ENCODE data around the gene PRPH.
A peak's percentile ranks its signal among the peaks of the same experiment; 100 is the strongest.
"Not testable (repeated sequence)": the region's sequence is repeated elsewhere in the genome, so short reads cannot be mapped to it uniquely, and the experiment has no call there.

PRPH gene

DNA sequence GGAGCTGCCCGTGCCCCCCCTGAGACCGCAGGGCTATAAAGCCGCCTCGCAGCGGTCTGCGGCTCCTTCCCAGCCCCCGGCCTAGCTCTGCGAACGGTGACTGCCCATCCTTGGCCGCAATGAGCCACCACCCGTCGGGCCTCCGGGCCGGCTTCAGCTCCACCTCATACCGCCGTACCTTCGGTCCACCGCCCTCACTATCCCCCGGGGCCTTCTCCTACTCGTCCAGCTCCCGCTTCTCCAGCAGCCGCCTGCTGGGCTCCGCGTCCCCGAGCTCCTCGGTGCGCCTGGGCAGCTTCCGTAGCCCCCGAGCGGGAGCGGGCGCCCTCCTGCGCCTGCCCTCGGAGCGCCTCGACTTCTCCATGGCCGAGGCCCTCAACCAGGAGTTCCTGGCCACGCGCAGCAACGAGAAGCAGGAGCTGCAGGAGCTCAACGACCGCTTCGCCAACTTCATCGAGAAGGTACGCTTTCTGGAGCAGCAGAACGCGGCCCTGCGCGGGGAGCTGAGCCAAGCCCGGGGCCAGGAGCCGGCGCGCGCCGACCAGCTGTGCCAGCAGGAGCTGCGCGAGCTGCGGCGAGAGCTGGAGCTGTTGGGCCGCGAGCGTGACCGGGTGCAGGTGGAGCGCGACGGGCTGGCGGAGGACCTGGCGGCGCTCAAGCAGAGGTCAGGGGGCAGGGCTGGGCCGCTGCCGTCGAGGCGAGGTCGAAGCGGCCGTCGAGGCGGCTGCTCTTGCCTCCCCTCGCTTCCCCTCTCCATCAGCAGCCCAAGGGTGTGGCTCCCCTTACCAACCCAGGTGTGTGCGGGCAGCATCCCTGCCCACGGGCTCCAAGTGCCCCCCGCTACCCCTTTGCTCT is at the start of gene PRPH:
Gene PRPH (plus strand): TSS at position 66 of the 855 bp plus-strand sequence. CDS start 54 bp downstream, at position 120.
- DNase-seq = peak in 3 of 10 donors; percentile 67 to 82 (median 78)

DNA sequence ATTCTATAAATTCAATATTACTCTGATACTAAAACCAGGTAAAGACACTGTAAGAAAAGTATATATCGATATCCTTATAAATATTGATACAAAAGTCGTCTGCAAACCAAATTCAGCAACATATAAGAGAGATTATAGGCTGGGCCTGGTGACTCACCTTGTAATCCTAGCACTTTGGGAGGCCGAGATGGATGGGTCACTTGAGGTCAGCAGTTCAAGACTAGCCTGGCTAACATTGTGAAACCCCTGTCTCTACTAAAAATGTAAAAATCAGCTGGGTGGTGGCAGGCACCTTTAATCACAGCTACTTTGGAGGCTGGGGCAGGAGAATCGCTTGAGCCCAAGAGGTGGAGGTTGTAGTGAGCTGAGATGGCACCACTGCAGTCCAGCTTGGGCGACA is 43.6 kb upstream of the PRPH start:
- intact Hi-C loops (cut with DNase I) = no loop called here
- no peak for DNase-seq

More for the DNA sequence above, at the start of gene PRPH:
- intact Hi-C loops (cut with DNase I) = no loop called here

DNA sequence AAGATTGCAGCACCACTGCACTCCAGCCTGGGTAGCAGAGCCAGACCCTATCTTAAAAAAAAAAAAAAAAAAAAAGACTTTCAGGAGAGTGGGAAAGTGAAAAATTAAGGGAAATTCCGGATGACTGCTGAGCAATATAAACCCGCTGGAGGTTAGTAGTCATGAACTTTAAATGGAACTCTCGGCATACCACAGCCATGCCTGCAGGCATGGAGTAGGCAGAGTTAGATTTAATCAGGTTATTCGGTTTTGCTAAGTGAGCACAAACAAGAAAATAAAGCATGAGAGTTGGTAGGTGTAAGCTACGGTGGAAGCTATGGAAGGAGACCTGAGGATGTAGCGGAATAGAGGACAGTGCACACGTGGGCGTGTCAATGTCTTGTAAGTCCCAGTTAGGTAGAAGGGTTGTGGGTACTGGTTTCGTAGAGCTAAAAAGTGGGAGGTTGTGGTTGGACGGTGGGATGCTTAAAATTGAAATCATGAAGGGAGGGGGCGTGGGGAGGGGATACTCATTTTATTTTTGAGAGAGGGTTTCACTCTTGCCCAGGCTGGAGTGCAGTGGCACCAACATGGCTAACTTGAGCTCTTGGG is 41.8 kb upstream of the PRPH start:
- intact Hi-C loops (cut with DNase I) = no loop called here
- no peak for DNase-seq

DNA sequence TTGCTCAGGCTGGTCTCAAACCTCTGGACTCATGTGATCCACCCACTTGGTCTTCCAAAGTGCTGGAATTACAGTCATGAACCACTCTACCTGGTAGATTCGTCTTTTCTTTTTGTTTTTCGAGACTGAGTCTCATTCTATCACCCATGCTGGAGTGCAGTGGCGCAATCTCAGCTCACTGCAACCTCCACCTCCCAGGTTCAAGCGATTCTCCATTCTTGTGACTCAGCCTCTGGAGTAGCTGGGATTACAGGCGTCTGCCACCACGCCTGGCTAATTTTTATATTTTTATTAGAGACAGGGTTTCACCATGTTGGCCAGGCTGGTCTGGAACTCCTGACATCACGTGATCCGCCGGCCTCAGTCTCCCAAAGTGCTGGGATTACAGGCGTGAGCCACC is 39.5 kb upstream of the PRPH start:
- DNase-seq; intact Hi-C loops (cut with DNase I): not testable (repeated sequence)

DNA sequence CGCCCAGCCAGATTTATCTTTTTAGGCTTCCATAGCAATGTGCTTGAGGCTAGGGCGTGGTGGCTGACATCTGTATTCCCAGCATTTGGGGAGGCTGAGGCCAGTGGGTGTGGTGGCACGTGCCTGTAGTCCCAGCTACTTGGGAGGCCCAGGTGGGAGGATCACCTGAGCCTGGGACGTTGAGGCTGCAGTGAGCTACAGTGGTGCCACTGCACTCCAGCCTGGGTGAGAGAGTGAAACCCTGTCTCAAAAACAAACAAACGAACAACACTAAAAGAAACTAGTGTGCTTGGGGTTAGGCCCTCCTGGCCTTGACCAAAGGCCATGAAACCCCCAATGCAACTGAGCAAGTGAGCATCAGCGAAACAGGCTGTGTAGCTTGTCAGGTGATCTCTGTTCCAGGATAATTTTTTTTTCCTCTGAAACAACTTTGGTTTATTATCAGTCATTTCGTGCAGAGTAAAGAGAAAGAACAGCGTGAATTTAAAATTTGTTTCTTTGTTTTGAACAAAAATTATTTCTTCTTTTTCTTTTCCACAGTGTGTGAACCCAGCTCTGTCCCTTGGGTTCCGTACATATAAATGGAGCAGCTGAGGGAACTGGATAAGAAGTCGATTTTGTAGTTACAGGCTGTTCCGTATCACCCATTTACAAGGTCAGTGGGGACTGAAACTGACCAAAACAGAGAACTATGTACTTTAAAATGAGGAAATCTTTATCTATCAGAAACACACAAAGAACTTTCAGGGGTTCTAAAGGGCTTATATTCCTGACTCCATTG is 38.9 kb upstream of the PRPH start:
- intact Hi-C loops (cut with DNase I) = no loop called here
- no peak for DNase-seq

DNA sequence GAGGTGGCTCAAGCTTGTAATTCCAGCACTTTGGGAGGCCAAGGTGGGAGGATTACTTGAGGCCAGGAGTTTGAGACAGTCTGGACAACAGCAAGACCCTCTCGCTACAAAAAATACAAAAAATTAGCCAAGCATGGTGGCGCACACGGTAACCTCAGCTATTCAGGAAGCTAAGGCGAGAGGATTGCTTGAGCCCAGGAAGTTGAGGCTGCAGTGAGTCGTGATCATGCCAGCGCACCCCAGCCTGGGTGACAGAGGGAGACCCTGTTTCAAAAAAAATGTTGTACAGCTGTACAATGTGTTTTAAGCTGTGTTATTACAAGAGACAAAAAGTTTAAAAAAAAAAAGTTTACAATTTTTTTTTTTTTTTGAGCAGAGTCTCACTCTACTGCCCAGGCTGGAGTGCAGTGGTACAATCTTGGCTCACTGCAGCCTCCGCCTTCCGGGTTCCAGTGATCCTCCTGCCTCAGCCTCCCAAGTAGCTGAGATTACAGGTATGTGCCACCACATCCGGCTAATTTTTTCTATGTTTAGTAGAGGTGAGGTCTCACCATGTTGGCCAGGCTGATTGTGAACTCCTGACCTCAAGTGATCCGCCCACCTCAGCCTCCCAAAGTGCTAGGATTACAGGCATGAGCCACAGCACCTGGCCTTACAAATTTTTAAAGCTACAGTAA is 37.3 kb upstream of the PRPH start:
- DNase-seq = peak in 1 of 10 donors; percentile 55
- intact Hi-C loops (cut with DNase I) = not testable (repeated sequence)

DNA sequence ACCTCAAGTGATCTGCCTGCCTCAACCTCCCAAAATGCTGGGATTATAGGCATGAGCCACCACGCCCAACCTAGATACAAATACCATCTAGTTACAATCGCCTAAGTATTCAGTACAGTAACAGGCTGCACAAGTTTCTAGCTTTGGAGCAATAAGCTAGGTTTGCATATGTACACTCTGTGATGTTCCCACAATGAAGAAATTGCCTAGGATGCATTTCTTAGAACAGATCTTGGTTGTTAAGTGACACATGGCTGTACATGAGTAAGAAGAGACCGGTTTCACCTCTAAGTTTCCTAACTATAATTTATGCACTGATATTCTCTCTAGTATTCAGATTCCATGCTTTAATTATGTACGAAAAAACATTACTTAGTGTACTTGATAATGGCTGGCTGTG is 35.5 kb upstream of the PRPH start:
- intact Hi-C loops (cut with DNase I) = no loop called here
- DNase-seq = no peak

DNA sequence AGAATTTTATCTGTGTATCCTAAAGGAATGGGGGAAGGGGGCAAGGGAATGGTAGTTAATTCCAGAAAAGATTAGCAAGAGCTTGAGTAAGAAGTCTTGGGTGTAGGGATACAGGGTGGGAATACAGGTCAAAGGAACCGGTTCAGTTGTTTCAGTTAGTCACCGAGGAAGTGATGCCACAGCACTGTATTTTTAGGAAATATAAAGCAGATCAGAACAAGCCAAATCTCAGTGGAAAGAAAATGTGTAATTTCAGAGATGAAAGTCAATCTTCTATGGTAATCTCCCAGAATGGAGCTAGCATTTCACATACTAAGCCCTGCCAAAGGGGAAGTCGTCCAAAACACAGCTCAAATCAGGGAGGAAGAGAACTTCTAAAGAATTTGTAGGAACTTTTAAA is 34.8 kb upstream of the PRPH start:
- DNase-seq = no peak
- intact Hi-C loops (cut with DNase I) = no loop called here

DNA sequence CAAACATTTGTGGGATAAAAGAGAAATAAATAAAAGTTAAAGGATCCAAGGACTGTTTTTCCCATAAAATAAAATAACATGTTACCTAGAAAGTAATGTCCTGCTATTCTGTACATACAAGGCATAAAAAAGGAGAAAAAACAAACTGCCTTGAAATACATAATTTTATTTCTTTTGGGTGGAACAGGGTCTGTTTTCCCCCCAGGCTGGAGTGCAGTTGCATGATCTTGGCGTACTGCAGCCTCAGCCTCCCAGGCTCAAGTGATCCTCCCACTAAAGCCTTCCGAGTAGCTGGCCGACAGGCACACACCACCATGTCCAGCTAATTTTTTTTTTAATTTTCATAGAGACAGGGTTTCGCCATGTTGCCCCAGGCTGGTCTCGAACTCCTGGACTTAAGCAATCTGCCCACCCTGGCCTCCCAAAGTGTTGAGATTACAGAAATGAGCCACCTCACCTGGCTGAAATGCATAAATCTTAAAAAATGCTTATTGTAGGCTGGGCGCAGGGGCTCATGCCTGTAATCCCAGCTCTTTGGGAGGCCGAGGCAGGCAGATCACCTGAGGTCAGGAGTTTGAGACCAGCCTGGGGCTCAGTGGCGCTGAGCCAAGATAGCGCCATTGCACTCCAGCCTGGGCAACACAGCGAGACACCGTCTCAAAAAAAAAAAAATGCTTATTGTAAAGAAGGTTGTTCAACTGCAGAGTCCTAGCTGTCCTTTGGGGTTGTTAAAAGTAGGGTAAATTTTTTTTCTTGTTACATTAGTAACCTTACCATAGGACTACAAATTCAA is 34.2 kb upstream of the PRPH start:
- DNase-seq = peak in 1 of 10 donors; percentile 57
- intact Hi-C loops (cut with DNase I) = no loop called here

DNA sequence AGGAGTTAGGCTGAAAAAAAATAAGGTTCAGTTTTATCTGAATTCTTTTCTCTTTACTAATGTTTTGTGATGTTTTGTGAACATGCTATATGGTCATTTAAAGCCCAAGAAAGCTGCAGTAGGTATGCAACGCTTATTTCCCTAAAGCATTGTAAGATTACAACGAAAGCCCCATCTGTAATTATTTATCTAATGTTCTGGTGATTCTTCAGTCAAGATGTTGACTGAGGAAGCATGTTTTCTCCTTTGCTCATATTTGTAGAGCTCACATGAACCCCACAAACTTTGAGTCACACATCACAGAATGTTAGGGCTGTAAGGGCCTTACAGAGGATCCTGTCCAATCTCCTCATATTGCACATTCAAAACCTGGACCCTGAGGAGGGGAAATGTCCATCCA is 33.2 kb upstream of the PRPH start:
- DNase-seq = no peak
- intact Hi-C loops (cut with DNase I) = no loop called here

DNA sequence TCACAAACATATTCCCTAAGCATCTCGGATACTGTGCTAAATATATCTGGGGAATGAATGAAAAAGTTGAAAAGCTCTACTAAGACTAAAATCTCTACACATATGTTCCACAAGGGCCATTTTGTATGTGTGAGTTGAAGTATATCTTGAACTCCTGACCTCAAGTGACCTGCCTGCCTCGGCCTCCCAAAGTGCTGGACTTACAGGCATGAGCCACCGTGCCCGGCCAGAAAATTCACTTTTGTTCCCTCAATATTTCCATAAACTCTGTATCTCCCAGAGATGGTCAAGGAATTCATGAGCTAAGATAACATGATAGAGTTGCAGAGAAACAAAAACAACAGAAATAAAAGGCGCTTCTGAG is 31.6 kb upstream of the PRPH start:
- DNase-seq = no peak
- intact Hi-C loops (cut with DNase I) = no loop called here

DNA sequence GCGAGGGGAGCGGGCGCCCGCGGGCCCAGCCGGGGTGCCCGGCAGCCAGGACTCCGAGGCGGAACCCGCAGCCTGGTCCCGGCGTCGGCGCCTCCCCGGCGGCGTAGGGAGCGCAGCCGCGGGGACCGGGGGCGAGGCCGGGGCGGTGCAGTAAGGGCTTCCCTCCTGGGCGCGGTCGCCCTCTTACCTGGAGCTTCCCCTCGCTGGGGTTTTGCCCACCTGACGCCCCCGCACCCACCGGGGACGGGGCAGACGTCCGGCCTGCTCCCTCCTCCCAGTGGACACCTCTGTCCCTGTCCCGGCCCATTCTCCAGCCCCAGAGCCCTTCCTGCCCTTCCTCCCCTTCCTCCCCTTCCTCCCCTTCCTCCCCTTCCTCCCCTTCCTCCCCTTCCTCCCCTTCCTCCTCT is 30.5 kb upstream of the PRPH start:
- intact Hi-C loops (cut with DNase I) = no loop called here

GRCh38 chr12:49264873-49265792 is 29.8 kb upstream of the PRPH start, which contains the start of gene TUBA1C:
TSS of gene TUBA1C (plus strand) at chr12:49265082. CDS start at chr12:49265182, 100 bp downstream.
- intact Hi-C loops (cut with DNase I) = no loop called here
- peak in 9 of 10 donors; percentile 36 to 93 (median 57) for DNase-seq

More for the DNA sequence above, 30.5 kb upstream of the PRPH start:
- DNase-seq = peak in 1 of 10 donors; percentile 11

- intact Hi-C loops (cut with DNase I) = not testable (repeated sequence)
These were observed 25.8 kb upstream of the PRPH start for GRCh38 chr12:49269191-49269590.

GRCh38 chr12:49272790-49273725 is 21.9 kb upstream of the PRPH start:
- peak in 1 of 10 donors; percentile 29 for DNase-seq
- intact Hi-C loops (cut with DNase I) = no loop called here

More at GRCh38 chr12:49269191-49269590, 25.8 kb upstream of the PRPH start:
- DNase-seq = peak in 1 of 10 donors; percentile 12

- peak in 1 of 10 donors; percentile 5 for DNase-seq
- intact Hi-C loops (cut with DNase I) = no loop called here
These were observed 21.1 kb upstream of the PRPH start for GRCh38 chr12:49273726-49274395.
